Tibial nerve (tissue), 4 donors: ENCODE measurements around the gene STAT4.

Source experiments
- CTCF ChIP-seq, 5 experiments: fragments of 200-600 bp in 3 of 5; fragments of 450-650 bp in 2 of 5; sonication (generic) in 3 of 5; IDR thresholded peaks; one replicate each; pipeline ENCODE4 v1.5.1; 2016 to 2019; ENCODE audit warnings: antibody characterized with exemption in 5 of 5, mild to moderate bottlenecking in 3 of 5, moderate library complexity in 2 of 5
- EP300 ChIP-seq, 2 donors: sonication (generic); formaldehyde crosslinking; IDR thresholded peaks; one replicate each; pipeline ENCODE4 v1.6.1; 2017; ENCODE audit warnings: antibody characterized with exemption in 2 of 2, mild to moderate bottlenecking in 1 of 2
- POLR2A ChIP-seq, 2 donors: fragments of 450-650 bp; IDR thresholded peaks; one replicate each; pipeline ENCODE4 v1.6.1; 2017; ENCODE audit warnings: antibody characterized with exemption in 2 of 2, mild to moderate bottlenecking in 2 of 2, moderate library complexity in 2 of 2

GRCh38 chr2:190996338-190996946 is 154.4 kb downstream of the STAT4 start:
- TF ChIP-seq CTCF (IDR thresholded peaks at IDR 0.05) (peak in 3 of 5 experiments; percentile 20 to 35 (median 20)), POLR2A (IDR thresholded peaks at IDR 0.05) (no peak), EP300 (IDR thresholded peaks at IDR 0.05) (no peak)
